Measurements from ENCODE around the gene KDSR.

GRCh38 chr18:63317982-63318888 is 48.8 kb downstream of the KDSR start:
- TF ChIP-seq, protein P1, sequence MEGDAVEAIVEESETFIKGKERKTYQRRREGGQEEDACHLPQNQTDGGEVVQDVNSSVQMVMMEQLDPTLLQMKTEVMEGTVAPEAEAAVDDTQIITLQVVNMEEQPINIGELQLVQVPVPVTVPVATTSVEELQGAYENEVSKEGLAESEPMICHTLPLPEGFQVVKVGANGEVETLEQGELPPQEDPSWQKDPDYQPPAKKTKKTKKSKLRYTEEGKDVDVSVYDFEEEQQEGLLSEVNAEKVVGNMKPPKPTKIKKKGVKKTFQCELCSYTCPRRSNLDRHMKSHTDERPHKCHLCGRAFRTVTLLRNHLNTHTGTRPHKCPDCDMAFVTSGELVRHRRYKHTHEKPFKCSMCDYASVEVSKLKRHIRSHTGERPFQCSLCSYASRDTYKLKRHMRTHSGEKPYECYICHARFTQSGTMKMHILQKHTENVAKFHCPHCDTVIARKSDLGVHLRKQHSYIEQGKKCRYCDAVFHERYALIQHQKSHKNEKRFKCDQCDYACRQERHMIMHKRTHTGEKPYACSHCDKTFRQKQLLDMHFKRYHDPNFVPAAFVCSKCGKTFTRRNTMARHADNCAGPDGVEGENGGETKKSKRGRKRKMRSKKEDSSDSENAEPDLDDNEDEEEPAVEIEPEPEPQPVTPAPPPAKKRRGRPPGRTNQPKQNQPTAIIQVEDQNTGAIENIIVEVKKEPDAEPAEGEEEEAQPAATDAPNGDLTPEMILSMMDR (conservative IDR thresholded peaks at IDR 0.05 in 1 of 2, IDR thresholded peaks at IDR 0.05 in 1 of 2; ENCODE audit: extremely low read depth in 1 of 2, insufficient read depth in 1 of 2, low read depth in 1 of 2, low read length in 2 of 2), result peak; percentile 41 to 61
- peak; percentile 32 for TF ChIP-seq EZH2 (IDR thresholded peaks at IDR 0.05; ENCODE audit: borderline replicate concordance, low read length)
